T-helper 2 cell treated with Interferon-gamma antibody and Interleukin-4, amounts not matched to agents 5 μg/mL and 100 μg/mL, for 36 hours (primary cell): ENCODE measurements around the gene PCDHGC4.

Experiments used
- DNase-seq: peaks from one replicate; pipeline ENCODE4 v3.0.0; 2021; ENCODE audit warnings: low spot score
- H3K27ac Mint-ChIP-seq: one replicate; pipeline ENCODE4 v1.8.0; 2021; ENCODE audit warnings: mild to moderate bottlenecking, mixed read lengths
- H3K27me3 Mint-ChIP-seq: one replicate; pipeline ENCODE4 v1.8.0; 2021; ENCODE audit warnings: low read depth, mixed read lengths
- H3K36me3 Mint-ChIP-seq: one replicate; pipeline ENCODE4 v1.8.0; 2021; ENCODE audit warnings: low read depth, mixed read lengths
- H3K4me1 Mint-ChIP-seq: one replicate; pipeline ENCODE4 v1.8.0; 2021; ENCODE audit warnings: low read depth, mixed read lengths
- H3K4me3 Mint-ChIP-seq: one replicate; pipeline ENCODE4 v1.8.0; 2022; ENCODE audit warnings: mild to moderate bottlenecking, moderate library complexity, mixed read lengths
- H3K9me3 Mint-ChIP-seq: one replicate; pipeline ENCODE4 v1.8.0; 2021; ENCODE audit warnings: mixed read lengths

Gene PCDHGC4

DNA sequence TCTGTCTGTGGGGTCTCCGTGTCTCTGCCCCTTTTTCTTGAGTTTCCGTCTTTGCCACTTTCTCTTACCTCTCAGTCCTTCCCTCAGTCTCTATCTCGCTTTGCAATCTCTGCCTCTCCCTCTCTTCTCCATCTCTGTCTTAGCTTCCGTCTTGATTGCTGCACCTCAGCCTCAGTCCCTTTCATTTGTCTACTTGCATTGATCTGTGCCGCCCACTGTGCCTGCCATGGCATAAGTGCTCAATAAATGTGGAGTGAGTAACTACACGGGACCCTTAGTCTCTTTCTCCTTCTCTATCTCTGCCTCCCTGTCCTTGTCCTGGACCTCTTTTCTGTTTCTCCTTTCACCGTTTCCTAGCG is 10.6 kb downstream of the PCDHGC4 start:
- Mint-ChIP-seq H3K27me3 (peaks cover 44% of the 10 kb centered on the region), H3K4me3 (no peak overlapping the region), H3K36me3 (no peaks in the 10 kb centered on the region), H3K27ac (no peak overlapping the region), H3K9me3 (no peaks in the 10 kb centered on the region), H3K4me1 (peaks cover 3% of the 10 kb centered on the region)
- DNase-seq = no peak

DNA sequence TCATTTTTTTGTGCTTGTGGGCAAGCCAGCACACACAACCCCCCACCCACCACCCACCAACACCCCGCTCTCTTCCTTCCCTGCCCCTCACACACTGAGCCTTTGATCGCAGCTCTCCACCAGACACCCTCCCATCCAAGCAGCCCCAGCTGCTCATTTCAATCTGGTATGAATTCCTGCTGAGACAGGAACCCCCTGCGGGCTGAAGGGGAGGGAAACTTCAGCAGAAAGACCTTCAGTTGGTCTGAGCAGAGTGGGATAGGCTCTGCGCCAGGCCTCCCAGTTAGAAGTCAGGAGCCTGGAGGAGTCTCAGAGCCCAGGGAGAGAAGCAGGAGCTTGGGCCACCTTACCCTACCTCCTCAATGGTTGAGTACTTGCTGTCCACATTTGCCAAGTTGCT is 11.2 kb downstream of the PCDHGC4 start:
- H3K36me3 Mint-ChIP-seq = no peaks in the 10 kb centered on the region
- H3K4me1 Mint-ChIP-seq = peaks cover 3% of the 10 kb centered on the region
- no peak overlapping the region for H3K27ac Mint-ChIP-seq
- DNase-seq = no peak
- peaks cover 38% of the 10 kb centered on the region for H3K27me3 Mint-ChIP-seq
- H3K9me3 Mint-ChIP-seq = no peaks in the 10 kb centered on the region
- no peak overlapping the region for H3K4me3 Mint-ChIP-seq

DNA sequence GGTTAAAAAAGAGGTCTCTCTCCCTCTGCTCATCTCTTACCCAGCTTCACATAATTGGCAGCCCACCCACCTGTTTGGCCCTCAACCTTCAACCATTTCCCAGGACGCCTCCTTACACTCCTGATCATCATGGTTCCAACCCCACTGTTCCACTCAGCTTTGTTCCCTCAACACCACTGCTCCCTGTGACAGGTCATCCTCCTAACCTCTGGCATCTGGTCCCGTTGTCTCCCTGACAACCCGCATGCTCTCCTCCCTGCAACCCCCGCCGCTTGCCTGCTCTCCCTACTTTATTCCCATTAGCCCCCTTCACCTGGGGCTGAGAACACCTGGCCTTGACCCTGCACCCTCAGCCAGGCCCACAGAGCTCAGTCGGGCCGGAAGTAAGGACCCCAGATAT is 16.9 kb downstream of the PCDHGC4 start:
- H3K36me3 Mint-ChIP-seq = no peaks in the 10 kb centered on the region
- no peak for DNase-seq
- no peaks in the 10 kb centered on the region for H3K4me1 Mint-ChIP-seq
- no peak overlapping the region for H3K4me3 Mint-ChIP-seq
- H3K27me3 Mint-ChIP-seq = peaks cover 2% of the 10 kb centered on the region
- no peaks in the 10 kb centered on the region for H3K9me3 Mint-ChIP-seq
- no peak overlapping the region for H3K27ac Mint-ChIP-seq

DNA sequence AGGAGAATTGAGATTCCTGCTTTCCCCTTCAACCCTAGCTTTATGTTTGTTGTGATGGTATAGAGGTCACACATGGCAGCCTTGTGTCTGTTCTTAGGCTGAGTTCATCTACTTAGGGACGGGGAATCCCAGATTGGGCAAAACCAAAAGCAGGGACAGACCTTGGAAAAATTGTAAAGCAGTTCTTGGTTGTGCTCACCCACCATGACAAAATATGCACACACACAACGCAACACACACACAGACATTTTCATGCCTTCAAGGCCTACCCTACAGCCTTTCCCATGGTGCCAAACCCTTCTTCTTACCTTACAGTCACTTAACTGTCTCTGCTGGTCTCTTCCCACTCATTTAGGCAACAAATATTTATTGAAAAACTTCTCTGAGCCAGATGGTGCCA is 18.9 kb downstream of the PCDHGC4 start:
- no peaks in the 10 kb centered on the region for H3K27me3 Mint-ChIP-seq
- no peaks in the 10 kb centered on the region for H3K9me3 Mint-ChIP-seq
- no peaks in the 10 kb centered on the region for H3K4me1 Mint-ChIP-seq
- no peak for DNase-seq
- no peak overlapping the region for H3K4me3 Mint-ChIP-seq
- H3K36me3 Mint-ChIP-seq = no peaks in the 10 kb centered on the region
- no peak overlapping the region for H3K27ac Mint-ChIP-seq

DNA sequence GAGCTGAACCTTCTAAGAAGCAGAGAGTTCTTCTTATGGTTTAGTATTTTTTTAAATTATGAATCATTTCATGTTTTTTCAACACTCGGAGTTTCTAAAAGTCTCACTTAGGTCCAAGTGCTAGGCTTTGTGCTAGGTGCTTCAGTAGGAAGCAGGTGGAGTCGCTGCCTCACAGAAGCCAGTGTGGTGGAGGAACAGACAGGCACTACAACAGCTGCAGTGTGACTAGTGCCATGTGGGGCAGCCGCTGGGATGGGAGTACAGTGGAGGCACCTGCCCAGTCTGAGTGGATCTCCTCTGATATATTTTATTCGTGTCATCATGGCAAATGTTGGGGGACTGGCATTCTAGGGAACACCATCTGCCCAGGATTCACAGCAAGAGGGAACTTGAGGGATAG is 19.4 kb downstream of the PCDHGC4 start:
- peaks cover 2% of the 10 kb centered on the region for H3K4me1 Mint-ChIP-seq

DNA sequence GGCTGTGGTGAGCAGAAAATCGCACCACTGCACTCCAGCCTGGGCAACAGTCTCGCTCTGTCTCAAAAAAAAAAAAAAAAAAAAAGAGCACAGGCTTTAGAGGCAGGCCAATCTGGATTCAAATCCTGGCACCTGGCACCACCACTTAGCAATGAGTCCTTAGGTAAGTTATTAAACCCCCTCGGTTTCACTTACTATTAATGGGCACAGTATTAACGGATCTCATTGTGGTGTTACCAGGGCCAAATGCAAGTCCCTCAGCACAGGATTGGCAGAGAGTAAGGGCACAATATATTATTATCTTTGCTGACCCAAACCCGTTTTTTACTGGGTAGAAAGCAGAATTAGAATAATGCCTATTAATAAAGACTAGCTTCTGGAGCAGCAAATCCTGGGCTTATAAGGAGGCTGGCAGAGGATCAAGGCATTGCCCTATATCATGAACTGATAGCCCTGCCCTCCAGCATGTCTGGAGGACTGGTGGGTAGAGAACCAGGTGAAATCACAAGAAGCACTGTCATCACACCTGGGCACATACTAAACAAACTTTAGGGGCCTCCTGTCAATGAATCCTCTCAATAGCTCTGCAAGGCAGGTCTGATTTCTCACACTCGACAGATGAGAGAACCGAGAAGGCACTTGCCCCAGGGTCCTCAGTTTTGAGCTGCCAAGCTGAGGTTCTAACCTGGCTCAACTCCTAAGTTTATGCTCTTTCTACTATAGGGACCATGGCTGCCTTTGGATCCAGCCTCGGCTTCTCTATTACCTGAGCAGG is 21.7 kb downstream of the PCDHGC4 start:
- Mint-ChIP-seq H3K9me3 (no peaks in the 10 kb centered on the region), H3K4me1 (peaks cover 3% of the 10 kb centered on the region), H3K27ac (no peak overlapping the region), H3K4me3 (no peak overlapping the region), H3K36me3 (no peaks in the 10 kb centered on the region), H3K27me3 (no peaks in the 10 kb centered on the region)
- DNase-seq = no peak

More for the DNA sequence above, 19.4 kb downstream of the PCDHGC4 start:
- Mint-ChIP-seq H3K9me3 (no peaks in the 10 kb centered on the region), H3K27me3 (no peaks in the 10 kb centered on the region), H3K36me3 (no peaks in the 10 kb centered on the region), H3K4me3 (no peak overlapping the region), H3K27ac (no peak overlapping the region)
- DNase-seq = no peak

DNA sequence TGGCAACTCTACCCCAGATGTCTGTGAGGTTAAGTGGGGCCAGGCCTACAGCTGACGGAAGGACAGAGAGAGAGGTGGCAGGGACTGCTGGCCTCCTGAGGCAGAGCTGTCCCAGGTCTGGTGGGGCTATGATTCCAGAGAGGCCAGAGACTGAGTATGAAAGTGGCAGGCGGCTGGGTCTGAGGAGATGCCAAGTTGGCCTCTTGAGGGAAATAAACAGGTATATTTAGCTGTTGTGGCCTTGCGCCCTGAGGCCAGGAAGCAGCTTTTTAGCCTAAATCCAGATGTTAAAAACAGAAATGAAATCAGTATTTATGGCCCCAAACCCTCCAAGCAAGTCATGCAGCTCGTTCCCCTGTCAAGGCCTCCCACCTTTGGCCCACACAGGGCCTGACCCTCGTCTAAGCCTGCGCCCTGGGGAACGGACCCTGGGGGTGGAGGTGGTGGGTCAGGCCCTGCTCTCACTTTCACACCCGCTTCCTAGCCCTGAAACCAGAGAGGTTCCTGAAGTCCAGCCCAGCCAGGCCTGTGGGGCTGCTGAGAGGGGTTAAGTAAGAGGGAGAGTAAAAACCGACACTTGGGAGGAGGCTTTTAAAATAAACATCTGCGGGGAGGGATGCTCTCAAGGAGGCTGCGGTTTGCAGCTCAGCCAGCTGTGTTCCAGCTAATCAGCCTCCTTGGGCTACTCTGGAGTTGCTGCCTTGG is 22.7 kb downstream of the PCDHGC4 start:
- Mint-ChIP-seq H3K9me3 (no peaks in the 10 kb centered on the region), H3K27ac (no peak overlapping the region), H3K36me3 (no peaks in the 10 kb centered on the region), H3K4me1 (peaks cover 6% of the 10 kb centered on the region), H3K4me3 (no peak overlapping the region), H3K27me3 (no peaks in the 10 kb centered on the region)
- DNase-seq = no peak

DNA sequence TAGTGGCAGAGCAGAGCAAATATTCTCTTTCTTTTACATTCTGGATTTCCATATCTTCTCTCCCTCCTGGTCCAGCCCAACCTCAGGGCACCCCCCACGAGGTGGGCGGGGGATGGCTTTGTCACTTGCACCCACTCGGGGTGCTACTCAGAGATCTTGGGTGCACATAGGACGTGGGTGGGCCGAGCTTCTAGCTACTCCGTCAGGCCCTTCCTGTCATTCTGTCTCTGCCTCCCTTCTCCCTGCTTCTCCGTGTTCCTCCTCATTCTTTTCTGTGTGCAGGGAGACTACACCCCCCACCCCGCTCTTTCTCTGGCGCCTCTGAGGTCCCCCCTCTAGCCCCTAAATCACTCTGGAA is 23.6 kb downstream of the PCDHGC4 start:
- no peak for DNase-seq
- H3K4me1 Mint-ChIP-seq = peaks cover 12% of the 10 kb centered on the region
- no peak overlapping the region for H3K27ac Mint-ChIP-seq

DNA sequence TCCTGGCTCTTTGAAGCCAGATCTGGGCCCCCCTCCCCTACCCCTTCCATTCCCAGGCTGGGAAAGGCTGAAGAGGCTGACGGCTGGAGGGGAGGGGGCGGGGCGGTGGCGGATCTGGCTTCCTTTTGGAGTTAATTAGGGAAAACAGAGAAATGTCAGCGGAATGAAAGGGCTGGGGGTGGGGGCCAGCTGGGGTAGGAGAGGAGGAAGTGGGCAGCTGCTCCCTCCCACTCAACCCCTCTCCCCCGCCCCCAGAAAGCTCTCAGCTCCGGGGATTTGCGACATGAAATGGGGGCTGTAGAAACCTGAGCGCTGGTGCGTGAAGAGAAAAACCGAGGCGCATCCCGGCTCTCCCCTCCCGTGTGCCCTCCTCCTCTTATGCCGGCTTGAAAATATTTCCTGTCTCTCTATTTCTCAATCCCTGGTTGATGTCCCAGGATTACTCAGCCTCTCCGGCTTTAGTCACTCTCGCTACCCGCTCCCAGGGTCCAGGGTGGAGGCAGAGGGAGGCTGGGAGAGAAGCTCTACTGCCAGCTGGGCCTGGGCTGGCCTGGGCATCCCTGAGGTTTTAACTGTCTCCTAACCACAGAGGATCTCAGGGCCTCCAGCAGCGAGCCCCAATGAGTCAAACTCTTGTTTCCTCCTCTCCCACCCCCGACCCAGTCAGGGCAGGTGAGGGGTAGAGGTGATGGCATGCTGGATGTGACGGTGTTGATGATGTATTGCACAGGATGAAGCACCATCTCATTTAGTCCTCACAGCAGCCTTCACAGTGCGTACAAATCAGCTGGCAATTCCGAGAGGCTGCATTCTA is 24.2 kb downstream of the PCDHGC4 start:
- Mint-ChIP-seq H3K27ac (no peak overlapping the region), H3K4me3 (no peak overlapping the region), H3K27me3 (no peaks in the 10 kb centered on the region), H3K9me3 (no peaks in the 10 kb centered on the region), H3K4me1 (peaks cover 18% of the 10 kb centered on the region), H3K36me3 (peaks cover 7% of the 10 kb centered on the region)
- DNase-seq = no peak

More for the DNA sequence above, 23.6 kb downstream of the PCDHGC4 start:
- Mint-ChIP-seq H3K4me3 (no peak overlapping the region), H3K36me3 (peaks cover 4% of the 10 kb centered on the region), H3K27me3 (no peaks in the 10 kb centered on the region), H3K9me3 (no peaks in the 10 kb centered on the region)

DNA sequence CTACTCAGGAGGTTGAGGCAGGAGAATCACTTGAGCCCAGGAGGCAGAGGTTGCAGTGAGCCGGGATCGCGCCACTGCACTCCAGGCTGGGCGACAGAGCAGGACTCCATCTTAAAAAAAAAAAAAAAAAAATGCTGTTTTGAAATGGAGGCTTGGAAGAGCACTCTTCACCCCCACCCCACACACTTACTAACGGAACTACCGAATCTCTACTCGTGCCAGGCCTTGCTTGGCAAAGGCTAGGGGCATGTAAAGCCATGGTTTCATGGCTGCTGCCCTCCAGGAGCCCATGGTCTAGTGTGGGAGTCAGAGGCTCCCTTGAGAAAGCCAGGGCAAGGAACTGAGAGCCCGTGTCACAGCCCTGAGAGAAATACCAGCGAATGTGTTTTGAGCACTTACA is 25.3 kb downstream of the PCDHGC4 start:
- no peak overlapping the region for H3K4me3 Mint-ChIP-seq
- peaks cover 10% of the 10 kb centered on the region for H3K36me3 Mint-ChIP-seq
- H3K27me3 Mint-ChIP-seq = no peaks in the 10 kb centered on the region
- H3K4me1 Mint-ChIP-seq = peaks cover 24% of the 10 kb centered on the region
- no peaks in the 10 kb centered on the region for H3K9me3 Mint-ChIP-seq
- H3K27ac Mint-ChIP-seq = no peak overlapping the region
- DNase-seq = no peak

DNA sequence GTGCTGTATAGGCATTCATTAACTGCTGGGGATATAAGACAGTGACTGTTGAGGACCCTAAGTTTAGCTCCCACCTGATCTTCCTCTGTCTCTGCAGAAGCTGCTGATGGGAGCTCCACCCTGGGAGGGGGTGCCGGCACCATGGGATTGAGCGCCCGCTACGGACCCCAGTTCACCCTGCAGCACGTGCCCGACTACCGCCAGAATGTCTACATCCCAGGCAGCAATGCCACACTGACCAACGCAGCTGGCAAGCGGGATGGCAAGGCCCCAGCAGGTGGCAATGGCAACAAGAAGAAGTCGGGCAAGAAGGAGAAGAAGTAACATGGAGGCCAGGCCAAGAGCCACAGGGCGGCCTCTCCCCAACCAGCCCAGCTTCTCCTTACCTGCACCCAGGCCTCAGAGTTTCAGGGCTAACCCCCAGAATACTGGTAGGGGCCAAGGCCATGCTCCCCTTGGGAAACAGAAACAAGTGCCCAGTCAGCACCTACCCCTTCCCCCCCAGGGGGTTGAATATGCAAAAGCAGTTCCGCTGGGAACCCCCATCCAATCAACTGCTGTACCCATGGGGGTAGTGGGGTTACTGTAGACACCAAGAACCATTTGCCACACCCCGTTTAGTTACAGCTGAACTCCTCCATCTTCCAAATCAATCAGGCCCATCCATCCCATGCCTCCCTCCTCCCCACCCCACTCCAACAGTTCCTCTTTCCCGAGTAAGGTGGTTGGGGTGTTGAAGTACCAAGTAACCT is 26.2 kb downstream of the PCDHGC4 start:
- DNase-seq = no peak
- H3K4me3 Mint-ChIP-seq = no peak overlapping the region
- no peaks in the 10 kb centered on the region for H3K9me3 Mint-ChIP-seq
- H3K4me1 Mint-ChIP-seq = peaks cover 26% of the 10 kb centered on the region
- peaks cover 15% of the 10 kb centered on the region for H3K36me3 Mint-ChIP-seq
- no peak overlapping the region for H3K27ac Mint-ChIP-seq
- H3K27me3 Mint-ChIP-seq = no peaks in the 10 kb centered on the region

DNA sequence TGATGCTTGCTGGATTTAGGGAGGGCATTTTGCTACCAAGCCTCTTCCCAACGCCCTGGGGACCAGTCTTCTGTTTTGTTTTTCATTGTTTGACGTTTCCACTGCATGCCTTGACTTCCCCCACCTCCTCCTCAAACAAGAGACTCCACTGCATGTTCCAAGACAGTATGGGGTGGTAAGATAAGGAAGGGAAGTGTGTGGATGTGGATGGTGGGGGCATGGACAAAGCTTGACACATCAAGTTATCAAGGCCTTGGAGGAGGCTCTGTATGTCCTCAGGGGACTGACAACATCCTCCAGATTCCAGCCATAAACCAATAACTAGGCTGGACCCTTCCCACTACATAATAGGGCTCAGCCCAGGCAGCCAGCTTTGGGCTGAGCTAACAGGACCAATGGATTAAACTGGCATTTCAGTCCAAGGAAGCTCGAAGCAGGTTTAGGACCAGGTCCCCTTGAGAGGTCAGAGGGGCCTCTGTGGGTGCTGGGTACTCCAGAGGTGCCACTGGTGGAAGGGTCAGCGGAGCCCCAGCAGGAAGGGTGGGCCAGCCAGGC is 27.0 kb downstream of the PCDHGC4 start:
- Mint-ChIP-seq H3K4me3 (no peak overlapping the region), H3K4me1 (peaks cover 26% of the 10 kb centered on the region), H3K9me3 (no peaks in the 10 kb centered on the region), H3K27ac (no peak overlapping the region), H3K36me3 (peaks cover 24% of the 10 kb centered on the region), H3K27me3 (no peaks in the 10 kb centered on the region)
- DNase-seq = no peak

DNA sequence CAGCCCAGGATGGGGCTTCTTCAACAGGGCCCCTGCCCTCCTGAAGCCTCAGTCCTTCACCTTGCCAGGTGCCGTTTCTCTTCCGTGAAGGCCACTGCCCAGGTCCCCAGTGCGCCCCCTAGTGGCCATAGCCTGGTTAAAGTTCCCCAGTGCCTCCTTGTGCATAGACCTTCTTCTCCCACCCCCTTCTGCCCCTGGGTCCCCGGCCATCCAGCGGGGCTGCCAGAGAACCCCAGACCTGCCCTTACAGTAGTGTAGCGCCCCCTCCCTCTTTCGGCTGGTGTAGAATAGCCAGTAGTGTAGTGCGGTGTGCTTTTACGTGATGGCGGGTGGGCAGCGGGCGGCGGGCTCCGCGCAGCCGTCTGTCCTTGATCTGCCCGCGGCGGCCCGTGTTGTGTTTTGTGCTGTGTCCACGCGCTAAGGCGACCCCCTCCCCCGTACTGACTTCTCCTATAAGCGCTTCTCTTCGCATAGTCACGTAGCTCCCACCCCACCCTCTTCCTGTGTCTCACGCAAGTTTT is 27.6 kb downstream of the PCDHGC4 start:
- Mint-ChIP-seq H3K27me3 (no peaks in the 10 kb centered on the region), H3K4me3 (peak overlapping the region; percentile 80), H3K36me3 (peaks cover 29% of the 10 kb centered on the region), H3K4me1 (peaks cover 26% of the 10 kb centered on the region), H3K27ac (peak overlapping the region; percentile 47), H3K9me3 (no peaks in the 10 kb centered on the region)
- DNase-seq = peak; percentile 77
